ENCODE data around the gene CACNA1H.

Gene CACNA1H

DNA sequence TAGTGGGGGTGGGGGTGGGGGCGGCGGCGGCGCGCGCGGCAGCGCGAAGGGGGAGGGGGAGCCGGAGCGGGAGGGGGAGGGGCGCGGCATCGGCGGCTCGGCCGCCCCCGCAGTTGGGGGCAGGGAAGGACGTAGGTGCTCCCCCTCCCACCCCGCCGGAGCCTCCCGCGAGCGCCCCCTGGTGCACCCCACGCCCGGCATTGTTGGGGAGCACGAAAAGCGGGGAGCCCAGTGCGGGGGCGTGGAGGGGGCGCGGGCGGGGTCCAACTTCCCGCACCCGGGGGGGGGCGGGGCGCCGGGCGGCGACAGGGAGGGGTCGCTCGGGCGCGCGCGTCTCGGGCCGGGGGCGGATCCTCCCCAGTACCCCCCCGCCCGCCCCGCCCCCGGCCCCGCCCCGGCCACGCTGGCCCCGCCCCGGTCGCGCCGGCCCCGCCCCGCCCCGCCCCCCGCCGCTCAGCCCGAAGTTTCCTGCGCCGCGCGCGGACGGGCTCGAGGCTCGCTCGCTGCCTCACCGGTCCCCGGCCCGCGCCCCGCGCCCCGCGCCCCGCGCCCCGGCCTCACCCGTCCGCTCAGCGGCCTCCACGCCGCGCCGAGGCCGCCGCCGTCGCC, at the start of gene CACNA1H:
Gene CACNA1H, plus strand, starts transcription at position 456 of the 609 bp plus-strand sequence. CDS start 632 bp downstream, outside the sequence.
- peak; percentile 43 for DNase-seq

DNA sequence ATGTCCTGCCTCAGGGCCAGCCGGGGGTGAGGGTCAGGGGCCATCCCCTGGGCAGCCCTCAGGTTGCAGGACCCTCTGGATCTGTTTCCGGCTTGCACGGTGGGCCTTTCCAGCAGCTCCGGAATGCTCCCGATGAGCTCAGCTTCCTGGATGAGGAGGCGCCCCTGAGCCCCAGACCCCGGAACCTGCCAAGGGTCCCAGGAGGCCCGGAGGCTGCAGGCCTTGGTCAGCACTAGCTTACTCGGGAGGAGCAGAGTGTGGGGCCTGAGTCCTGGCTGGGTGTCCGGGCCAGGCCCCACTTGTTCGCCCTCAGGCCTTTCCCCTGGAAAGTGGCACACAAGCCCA, 49.3 kb upstream of the CACNA1H start:
- no peak for DNase-seq

DNA sequence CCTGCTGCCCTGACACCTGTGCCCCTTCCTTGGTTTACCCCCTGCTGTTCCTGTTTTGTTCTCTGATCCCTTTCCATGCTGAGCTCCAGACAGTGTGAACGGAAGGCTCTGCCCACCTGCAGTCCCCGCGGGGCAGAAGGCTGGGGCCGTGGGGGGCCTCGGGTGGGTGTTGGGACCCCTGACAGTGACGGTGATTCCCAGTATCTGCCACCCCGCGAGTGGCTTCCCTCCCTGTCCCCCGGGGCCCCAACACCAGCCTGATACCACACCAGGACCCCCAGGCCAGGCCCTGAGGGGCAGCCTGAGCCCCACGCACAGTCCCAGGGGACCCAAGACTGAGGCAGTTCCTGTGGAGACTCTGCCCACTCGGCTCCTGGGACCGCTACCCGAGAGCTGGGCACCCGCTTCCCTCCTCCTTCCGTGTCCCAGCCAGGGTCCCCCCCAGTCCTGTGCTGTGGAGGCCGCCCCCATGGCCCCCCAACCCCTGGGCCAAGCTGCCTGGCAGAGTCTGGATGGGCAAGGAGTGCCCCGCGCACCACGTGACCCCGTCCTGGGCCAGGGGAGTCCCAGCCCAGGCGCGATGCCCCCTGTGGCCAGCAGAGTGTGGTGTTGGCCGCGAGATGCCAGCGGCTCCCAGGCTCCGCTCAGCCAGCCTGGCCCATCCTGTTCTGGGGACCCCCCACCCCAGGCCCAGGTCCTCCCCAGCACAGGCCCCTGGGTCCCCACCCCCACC, 46.9 kb upstream of the CACNA1H start:
- DNase-seq, result peak; percentile 47

DNA sequence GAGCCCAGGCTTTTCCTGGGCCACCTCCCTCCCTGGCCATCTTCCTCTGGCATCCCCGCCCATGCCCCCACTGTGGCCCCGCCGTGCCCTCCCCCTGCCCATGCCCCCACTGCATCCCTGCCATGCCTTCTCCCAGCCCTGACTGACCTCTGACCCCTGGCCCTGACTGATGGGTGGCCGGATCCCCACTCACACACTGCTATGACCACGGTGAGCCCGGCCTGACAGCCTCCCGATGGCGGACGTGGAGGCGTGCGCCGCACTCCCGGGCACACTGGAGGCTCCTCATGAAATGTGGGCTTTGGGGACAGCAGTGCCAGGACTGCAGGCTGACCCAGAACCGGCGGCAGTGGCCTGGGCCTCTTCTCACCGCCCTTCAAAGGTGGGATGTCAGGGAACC, 46.2 kb upstream of the CACNA1H start:
- no peak for DNase-seq

DNA sequence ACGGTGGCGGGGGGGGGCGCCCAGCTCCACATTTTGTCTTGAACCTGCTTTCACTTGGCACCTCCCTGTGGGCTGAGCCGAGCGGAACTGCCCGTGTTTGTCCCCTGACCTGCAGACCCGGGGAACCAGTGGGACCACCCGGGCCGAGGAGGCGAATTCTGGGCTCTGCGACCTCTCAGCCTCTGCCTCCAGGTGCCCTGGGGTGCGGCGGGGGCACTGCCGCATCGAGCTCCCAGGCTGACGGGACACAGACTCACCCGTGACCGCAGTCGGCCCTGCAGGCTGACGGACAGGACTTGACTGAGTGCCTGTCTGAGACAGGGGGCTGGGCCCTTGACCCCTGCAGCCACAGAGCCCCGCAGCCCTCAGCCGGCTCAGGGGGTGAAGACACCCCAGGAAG, 45.8 kb upstream of the CACNA1H start:
- DNase-seq, result no peak

DNA sequence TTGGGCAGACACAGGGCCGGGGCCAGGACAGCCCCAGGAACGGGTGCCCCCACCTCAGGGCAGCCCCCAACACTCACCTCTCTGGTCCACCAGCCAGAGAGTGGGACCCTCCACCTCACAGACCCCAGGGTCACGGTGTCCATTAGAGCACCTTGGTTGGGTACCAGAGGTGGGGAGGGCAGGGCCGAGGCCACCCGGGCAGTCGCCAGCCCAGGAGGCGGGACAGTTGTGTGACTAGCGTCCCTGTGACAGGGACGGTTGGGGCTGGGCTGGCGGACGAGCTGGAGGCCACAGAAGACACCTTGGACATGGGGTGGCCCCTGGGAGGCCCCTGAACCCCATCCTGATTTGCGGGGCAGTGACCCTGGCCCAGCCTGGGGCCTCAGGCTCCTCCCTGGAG, 45.2 kb upstream of the CACNA1H start:
- no peak for DNase-seq

DNA sequence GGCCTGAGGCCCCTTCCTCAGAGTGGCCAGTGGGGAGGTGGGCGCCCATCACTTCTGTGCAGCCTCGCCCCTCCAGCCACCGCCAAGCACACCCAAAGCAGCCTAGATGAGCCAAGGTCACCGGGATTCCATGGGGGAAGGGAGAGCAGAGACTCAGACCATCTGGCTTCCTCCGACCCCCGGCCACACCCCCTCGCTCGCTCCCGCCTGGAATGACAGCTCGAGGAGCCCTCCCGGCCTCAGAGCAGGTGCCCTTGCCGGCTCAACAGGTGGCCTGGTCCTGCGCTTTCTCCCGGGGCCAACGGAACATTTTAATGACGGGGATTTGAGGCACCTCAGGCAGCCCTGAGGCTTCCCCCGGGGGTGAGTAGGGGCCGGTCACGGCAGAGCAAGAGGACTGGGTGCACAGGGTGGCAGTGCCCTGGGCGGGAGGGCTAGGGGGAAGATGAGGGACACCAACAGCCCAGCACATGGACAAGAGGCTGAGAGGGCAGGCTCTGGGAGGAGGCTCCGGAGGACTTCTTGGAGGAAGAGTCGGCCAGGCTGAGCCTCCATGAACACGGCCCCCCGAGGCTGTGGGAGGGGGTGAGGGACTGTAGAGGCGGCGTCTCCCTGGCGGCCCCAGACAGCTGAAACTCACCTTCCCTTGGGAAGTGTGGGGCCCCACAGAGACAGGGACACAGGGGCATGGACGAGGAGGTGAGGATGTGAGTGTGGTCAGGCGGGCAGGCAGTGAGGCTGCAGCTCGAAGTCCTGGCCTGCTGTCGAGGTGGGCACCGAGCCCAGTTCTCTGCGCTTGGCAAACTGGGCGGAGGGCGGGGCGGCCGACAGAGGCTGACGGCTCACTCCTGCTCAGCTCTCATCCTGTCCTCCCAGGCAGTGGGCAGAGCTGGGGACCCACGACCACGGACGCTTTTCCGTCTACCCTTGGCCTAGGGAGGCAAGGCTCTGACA, 44.3 kb upstream of the CACNA1H start:
- no peak for DNase-seq

DNA sequence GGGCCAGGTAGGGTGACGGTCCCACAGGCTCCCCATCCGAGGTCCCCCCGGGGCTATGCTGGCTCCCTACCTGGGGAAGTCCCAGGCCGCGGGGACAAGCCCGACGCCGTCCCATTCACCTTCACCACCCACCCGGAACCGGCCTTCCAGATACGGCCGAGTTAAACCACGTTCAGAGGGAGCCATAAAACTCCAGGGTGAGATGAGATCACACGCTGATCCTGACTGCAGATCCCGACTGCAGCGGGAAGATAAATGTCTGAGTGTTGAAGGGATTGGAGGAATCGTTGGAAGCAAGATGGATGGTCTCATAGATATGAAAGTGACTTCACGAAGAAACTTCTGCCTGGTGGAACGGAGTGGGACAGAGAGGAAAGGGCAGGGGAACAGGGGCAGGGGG, 43.3 kb upstream of the CACNA1H start:
- no peak for DNase-seq

DNA sequence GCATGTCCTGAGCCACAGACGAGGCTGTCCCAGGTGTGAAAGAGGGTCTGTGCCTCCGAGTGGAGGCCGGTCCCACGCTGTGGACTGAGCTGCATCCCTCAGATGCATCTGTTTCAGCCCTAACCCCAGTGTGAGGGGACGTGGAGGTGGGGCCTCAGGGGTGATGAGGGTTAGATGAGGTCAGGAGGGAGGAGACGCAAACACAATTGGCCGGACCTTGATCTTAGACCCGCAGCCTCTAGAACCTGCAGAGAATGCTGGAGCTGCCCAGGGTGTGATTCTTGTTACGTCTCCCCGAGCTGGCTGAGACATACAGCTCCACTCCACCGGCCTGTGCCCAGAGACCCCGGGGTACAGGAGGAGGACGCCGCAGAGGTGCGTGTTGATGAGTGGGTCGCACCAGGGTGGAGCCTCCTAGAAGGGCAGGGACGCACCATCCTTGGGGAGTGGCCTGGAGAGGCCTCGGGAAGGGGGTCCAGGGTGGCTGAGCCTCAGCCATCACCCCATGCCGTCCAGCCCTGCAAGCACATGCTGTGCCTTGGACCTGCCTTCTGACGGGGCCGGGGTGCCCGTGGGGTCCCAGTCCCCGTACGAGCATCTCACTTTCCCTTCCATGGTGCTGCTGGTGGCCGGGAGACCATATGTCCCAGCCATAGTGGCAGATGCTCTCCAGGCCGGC, 40.3 kb upstream of the CACNA1H start:
- no peak for DNase-seq

DNA sequence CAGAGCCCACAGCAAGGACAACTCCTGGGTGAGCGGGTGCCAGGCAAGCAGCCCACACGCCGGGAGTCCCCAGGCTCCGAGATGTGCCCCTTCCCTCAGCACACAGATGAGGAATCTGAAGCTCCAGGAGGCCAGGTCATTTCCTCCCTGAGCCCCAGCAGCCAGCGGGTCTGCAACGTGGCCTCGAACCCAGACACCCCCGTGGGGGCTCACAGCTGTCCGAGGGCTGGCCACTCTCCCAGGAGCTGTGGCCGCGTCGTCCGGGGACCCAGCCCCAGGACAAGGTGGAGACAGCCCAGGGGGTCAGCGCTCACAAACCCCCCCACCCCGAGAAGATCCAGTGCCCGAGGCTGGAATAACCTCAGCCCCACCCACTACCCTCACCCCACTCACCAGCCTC, 39.4 kb upstream of the CACNA1H start:
- no peak for DNase-seq

DNA sequence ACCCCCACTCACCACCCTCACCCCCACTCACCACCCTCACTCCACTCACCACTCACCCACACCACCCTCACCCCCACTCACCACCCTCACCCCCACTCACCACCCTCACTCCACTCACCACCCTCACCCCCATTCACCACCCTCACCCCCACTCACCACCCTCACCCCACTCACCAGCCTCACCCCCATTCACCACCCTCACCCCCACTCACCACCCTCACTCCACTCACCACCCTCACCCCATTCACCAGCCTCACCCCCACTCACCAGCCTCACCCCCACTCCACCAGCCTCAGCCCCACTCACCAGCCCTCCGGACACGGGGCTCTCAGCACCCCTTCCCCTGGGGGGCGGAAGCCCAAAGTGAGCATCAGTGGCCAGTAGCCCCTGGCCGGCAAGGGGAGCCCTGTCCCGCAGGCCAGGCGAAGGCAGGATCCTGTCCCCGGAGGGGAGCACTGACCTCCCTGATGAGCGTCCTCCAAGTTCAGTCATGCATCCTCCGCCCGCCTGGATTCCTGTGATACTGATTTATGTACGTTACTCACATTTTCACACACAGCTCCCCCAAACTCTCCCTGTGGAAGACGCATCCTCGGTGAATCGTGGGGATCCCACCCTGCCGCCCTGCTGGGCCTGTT, 38.9 kb upstream of the CACNA1H start:
- no peak for DNase-seq

DNA sequence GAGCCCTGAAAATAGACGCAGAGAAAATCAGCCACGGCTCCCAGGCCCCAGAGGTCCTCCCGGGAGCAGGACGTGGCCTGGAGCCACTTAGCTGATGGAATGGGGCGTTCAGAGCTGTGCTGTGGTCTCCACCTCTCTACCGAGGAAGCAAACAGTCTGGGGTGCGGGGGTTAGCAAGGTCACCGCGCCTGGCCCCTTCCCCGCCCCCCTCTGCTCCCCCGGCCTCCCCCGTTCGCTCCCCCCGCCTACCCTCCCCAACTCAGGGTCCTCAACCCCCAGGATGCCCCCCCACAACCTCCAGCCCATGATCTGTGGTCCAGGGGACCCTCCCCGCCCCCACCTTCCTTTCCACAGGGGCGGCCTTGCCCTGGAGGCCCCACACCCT, 36.2 kb upstream of the CACNA1H start:
- DNase-seq, result no peak

DNA sequence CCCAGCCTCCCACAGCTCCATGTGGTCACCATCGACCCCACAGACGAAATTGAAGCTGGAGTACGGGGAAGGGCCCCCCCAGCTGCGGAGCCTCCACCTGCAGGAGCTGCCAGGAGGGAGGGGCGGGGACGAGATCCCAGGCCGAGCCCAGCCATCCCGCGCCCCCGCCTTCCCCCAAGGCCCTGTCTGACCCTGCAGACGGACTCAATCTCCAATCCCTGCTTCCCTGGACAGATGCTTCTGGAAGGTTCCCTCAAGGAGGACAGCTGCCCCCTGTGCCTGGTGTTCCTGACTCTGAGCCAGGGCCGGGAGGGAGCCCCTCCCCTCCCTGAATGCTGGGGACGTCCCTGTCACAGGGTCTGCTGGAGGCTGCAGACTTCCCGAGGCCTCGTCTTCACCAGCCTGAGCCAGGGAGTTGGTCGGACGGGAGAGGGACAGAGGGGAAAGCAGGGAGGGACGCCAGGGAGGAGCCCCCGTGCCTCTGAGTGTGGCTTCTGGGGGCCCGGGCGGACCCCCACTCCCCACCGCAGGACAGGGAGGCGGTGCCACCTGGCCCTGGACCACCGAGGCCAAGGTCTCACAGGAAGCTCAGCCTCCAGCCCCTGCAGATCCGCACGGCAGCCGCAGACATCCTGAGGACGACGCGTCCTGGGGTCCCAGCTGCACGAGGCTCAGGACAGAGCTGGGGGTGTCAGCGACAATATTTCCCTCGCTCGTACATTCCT, 35.6 kb upstream of the CACNA1H start:
- no peak for DNase-seq

DNA sequence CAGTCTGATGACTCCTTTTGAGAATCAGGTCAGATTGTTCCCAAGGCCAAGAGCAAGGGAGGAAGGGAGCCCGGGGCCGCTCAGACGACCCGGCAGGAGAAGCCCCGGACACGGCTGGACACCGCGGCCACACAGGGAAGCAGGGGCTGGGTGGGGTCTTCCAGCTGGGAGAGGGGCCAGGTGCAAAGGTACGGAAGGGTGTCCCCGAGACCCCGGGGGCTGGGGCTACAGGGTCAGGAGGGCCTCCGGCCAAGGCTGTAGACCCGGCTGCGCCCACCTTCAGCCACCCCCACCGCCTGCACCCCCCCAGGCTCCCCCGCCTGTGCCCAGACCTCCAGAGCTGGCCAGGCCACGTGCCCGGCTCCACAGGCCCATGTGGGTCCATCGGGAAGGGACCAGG, 35.0 kb upstream of the CACNA1H start:
- DNase-seq, result no peak

DNA sequence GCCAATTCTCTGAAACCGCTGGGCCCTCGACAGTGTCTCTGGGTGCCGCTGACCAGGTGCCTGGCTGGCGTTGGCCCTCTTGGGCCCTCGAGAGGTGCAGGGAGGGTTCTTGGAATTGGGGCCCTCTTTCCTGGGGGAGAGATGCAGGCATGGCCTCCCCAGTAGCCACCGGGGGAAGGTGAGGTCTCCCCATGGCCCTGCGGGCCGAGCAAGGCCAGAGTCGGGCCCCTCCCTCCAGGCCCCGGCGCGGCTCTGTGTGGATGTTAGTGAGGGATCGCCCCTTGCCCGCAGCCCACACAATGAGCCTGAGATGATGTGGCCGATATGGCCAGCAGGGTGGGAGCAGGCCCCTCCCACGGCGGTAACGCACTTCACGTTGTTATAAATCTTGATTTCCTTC, 33.8 kb upstream of the CACNA1H start:
- DNase-seq, result no peak

DNA sequence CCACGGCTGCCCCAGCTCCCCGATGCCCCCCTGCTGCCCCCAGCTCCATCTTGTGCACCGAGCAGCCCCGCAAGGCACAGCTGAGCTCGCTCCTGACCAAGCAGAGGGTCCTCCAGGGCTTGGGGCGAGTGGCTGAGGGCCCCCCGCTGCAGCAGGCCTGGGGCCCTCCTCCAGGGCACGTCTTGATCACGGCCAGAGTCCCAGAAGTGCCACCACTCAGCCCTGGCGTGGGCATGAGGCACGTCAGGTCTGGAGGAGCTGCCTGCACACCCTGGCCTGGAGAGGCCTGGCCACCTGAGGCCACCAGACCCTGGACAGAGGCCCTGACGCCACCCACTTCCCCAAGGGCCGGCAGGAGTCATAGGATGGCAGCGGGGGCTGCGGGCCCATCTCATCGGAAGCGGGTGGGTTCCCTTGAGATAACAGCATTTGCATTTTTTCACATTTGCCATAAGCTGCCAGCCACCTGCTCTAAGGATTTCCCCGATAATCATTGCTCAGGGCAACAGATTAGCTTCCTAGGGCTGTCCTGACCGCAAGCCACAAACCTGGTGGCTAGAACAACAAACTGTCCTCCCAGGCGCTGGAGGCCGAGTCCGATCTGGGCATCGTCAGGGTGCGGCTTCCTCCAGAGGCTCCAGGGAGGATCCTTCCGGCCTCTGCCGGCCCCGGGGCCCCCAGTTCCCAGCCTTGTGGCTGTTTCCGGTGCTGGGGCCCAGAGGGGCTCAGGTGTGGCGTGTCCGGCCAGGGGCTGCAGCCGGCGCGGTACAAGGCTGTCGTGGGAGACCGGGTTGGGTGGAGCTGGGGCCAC, 32.9 kb upstream of the CACNA1H start:
- DNase-seq, result no peak

DNA sequence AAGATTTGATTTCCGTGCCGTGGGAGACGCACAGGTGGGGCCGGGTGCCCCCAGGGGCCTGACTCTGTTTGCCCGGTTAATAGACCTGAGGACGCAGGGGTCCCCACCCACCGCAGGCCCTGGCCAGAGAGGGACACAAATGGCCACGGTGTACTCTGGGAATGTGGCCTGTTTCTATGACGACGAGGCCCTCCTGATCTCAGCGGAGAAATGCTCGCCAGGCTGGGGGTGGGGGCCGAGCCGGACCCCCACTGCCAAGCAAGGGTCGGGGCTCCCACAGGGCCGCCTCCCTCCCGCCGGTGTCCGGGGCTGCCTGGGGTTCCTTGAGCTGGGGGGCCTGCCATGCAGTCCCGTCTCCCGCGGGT, 32.3 kb upstream of the CACNA1H start:
- DNase-seq, result no peak

DNA sequence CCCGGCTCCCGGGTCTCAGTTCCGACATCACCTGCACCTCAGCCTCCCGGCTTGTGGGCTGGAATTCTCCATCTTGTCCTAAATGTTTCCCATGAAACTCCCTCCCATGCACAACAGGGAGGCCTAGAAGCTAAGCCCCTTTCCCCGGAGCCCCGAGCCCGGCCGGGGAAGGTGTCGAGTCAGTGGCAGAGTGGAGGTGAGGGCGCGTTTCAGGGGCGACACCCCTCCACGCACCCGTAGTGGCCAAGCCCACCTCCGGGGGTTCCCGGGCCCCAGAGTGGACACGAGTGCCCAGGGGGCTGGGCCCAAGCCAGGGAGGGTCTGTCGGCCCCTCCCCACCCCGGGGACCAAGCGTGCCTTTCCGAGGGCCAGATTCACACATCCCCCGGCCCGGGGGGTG, 31.9 kb upstream of the CACNA1H start:
- no peak for DNase-seq

DNA sequence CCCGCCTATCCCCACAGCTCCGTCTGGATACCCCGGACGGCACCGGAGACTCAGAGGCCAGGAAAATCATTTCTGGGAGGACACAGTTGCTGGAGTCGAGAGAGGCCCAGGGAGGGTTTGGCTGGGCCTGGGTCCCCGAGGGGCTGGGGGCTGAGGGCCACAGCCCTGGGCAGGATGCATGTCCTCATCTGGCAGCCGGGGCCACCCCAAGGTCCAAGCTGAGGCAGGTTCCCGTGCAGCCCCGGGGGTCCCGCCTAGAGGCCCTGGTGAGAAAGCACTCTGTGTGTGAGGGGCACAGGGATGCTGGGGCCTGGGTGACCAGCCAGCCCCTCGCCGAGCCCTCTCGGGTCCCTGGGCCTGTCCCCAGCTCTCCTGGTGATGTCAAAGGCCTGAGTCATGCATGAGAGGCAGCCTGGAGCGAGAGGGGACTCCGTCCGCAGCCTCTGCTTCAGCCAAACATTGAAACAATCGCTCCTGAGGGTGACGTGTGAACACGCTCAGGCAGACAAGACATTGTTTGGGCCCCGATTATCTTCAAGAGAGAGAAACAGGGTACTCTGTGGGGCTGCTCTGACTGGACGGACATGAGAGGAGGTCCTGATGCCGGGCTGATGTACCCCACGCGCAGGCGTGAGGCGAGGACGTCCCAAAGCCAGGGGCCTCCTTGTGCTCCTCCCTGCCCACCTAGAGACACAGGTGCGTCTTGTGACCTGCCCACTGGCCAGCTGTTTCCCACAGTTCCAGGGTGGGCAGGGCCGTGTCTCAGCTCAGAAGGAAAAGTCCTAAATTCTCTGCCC, 31.1 kb upstream of the CACNA1H start:
- DNase-seq, result no peak

DNA sequence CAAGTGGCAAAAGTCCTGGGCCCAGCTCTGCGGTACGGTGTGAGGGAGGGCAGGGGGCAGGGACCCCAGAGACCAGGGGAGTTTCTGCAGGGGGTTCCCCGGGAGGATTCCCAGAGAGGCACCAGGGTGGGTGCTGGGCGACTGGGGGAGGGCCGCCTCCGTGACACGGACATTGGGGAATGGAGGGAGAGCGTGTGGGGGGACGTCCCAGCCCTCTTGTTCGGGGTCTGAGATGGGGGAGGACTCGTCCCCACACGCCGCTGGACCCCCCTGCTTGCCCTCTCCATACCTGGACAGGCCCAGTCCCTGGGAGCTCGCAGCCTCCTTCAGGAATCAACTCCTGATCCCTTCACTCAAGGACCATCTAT, 30.5 kb upstream of the CACNA1H start:
- no peak for DNase-seq
